Measurements from ENCODE around the gene PJVK. TPM values are rescaled to one million over a fixed set of nuclear protein-coding genes. Genes with fewer than 3 reads are reported as not detected.

PJVK gene
- total and polyA plus RNA-seq, 2 experiments from 2014 or later: 1.6 to 2.1 TPM

GRCh38 chr2:178491612-178492011 lies 40.4 kb downstream of the PJVK start:
- Mint-ChIP-seq H3K9me3 (no peaks in the 10 kb centered on the region), H3K27ac (no peak overlapping the region), H3K4me3 (no peak overlapping the region), H3K4me1 (no peaks in the 10 kb centered on the region), H3K27me3 (ENCODE audit: insufficient read depth, low read depth, poor library complexity) (no peaks in the 10 kb centered on the region), H3K36me3 (ENCODE audit: low read depth) (peaks cover 19% of the 10 kb centered on the region)
- Histone ChIP-seq H3K36me3 (ENCODE audit: insufficient read depth) (peaks cover 7% of the 10 kb centered on the region; the same call in 1 of the 2 replicates), H3K27ac (ENCODE audit: low read depth) (no peak overlapping the region), H3K9me2 (ENCODE audit: insufficient read depth) (no peaks in the 10 kb centered on the region), H3K79me2 (replicated peaks; ENCODE audit: insufficient read depth) (no peaks in the 10 kb centered on the region), H3K4me3 (no peak overlapping the region), H3K4me2 (no peak overlapping the region), H3K27me3 (ENCODE audit: insufficient read depth) (no peaks in the 10 kb centered on the region), H4K20me1 (replicated peaks; ENCODE audit: insufficient read depth) (peaks cover 5% of the 10 kb centered on the region; the same call in 1 of the 2 replicates), H3F3A (replicated peaks; ENCODE audit: low read depth) (no peaks in the 10 kb centered on the region), H2AFZ (no peak overlapping the region), H3K4me1 (ENCODE audit: insufficient read depth) (no peaks in the 10 kb centered on the region)
- no peak for DNase-seq (ENCODE audit: low spot score)
- TF ChIP-seq EZH2 (IDR thresholded peaks at IDR 0.05; ENCODE audit: low read depth, unreplicated experiment) (no peak), ETS1 (IDR thresholded peaks at IDR 0.05) (no peak), ZNF462 (CRISPR knock-in tag; IDR thresholded peaks at IDR 0.05) (no peak), JUNB (IDR thresholded peaks at IDR 0.05; ENCODE audit: unreplicated experiment) (no peak), ZNF331 (CRISPR knock-in tag; IDR thresholded peaks at IDR 0.05; ENCODE audit: low read depth) (no peak), REST (IDR thresholded peaks at IDR 0.05; ENCODE audit: unreplicated experiment) (no peak), STAT1 (IDR thresholded peaks at IDR 0.05; ENCODE audit: unreplicated experiment) (no peak), EZH2phosphoT487 (IDR thresholded peaks at IDR 0.05; ENCODE audit: unreplicated experiment) (no peak), POLR2AphosphoS5 (IDR thresholded peaks at IDR 0.05; ENCODE audit: low read depth) (no peak), NANOG (IDR thresholded peaks at IDR 0.05; ENCODE audit: borderline replicate concordance) (no peak), CTCF (conservative IDR thresholded peaks at IDR 0.05; ENCODE audit: low read depth in 2 of 2) (no peak), CREB1 (CRISPR knock-in tag; IDR thresholded peaks at IDR 0.05; ENCODE audit: low read depth) (no peak), ZNF114 (CRISPR knock-in tag; IDR thresholded peaks at IDR 0.05) (no peak)
- no peak for ATAC-seq

All from GM23338 (cell line).